ENCODE data around the gene DAND5. TPM values are rescaled to one million over a fixed set of nuclear protein-coding genes. Genes with fewer than 3 reads are reported as not detected.
A peak's percentile ranks its signal among the peaks of the same experiment; 100 is the strongest.

DAND5 gene
- total and polyA plus RNA-seq, 9 of the 15 experiments (the other 6 are each of a cell fraction or from before 2014, with no cell fraction given), result 0.22 to 0.83 (median 0.60) TPM

- TF ChIP-seq HINFP (tag; conservative IDR thresholded peaks at IDR 0.05; ENCODE audit: low read depth) (no peak), VEZF1 (CRISPR knock-in tag; IDR thresholded peaks at IDR 0.05) (peak; percentile 62; the same call in 1 of the 2 replicates), BRCA1 (IDR thresholded peaks at IDR 0.05) (no peak), BRCA1 (CRISPR knock-in tag; IDR thresholded peaks at IDR 0.05) (no peak), SIN3A (IDR thresholded peaks at IDR 0.05; ENCODE audit: borderline replicate concordance in 2 of 2, control insufficient read depth in 1 of 2, low read depth in 2 of 2, low read length in 2 of 2) (peak; percentile 83 to 98), TSHZ1 (CRISPR knock-in tag; IDR thresholded peaks at IDR 0.05) (no peak), MBD1 (CRISPR knock-in tag; IDR thresholded peaks at IDR 0.05) (no peak), ZKSCAN8 (CRISPR knock-in tag; IDR thresholded peaks at IDR 0.05) (no peak), SMAD4 (CRISPR knock-in tag; conservative IDR thresholded peaks at IDR 0.05) (0 out of 2 replicates have a peak, but pooled peaks have one; percentile 23), MEF2D (tag; conservative IDR thresholded peaks at IDR 0.05; ENCODE audit: low read depth) (no peak), NUFIP1 (IDR thresholded peaks at IDR 0.05; ENCODE audit: partially characterized antibody) (no peak), SMAD3 (CRISPR knock-in tag; conservative IDR thresholded peaks at IDR 0.05) (no peak), ELF1 (tag; IDR thresholded peaks at IDR 0.05) (0 out of 2 replicates have a peak, but pooled peaks have one; percentile 26), BRD9 (IDR thresholded peaks at IDR 0.05; ENCODE audit: low read depth, partially characterized antibody) (no peak), ZNF384 (IDR thresholded peaks at IDR 0.05; ENCODE audit: low read depth, low read length) (no peak), ELK3 (CRISPR knock-in tag; IDR thresholded peaks at IDR 0.05) (no peak), POLR2B (IDR thresholded peaks at IDR 0.05; ENCODE audit: low read depth, partially characterized antibody) (no peak), ASH1L (IDR thresholded peaks at IDR 0.05; ENCODE audit: borderline replicate concordance, low read depth, partially characterized antibody) (no peak)
Measured at GRCh38 chr19:12985049-12985776, 15.8 kb downstream of the DAND5 start (continued).

Data from K562 (cell line).